GM23248 (cell line): Measurements from ENCODE around the gene ADGRV1. TPM values are rescaled to one million over a fixed set of nuclear protein-coding genes. Genes with fewer than 3 reads are reported as not detected.

ENCODE experiments used
- DNase-seq: peaks from one replicate; pipeline ENCODE4 v3.0.0-alpha.2; 2015
- H2AFZ ChIP-seq: fragments of 200-600 bp; sonication (generic); 2 replicates; pipeline ENCODE4 v1.6.1; 2016; ENCODE audit warnings: antibody characterized with exemption
- H3F3A ChIP-seq: fragments of 200-600 bp; sonication (generic); 2 replicates; pipeline ENCODE4 v1.6.1; 2016; ENCODE audit warnings: mild to moderate bottlenecking, antibody characterized with exemption, mixed run types; ENCODE audit not compliant: insufficient read depth
- H3K27ac ChIP-seq: fragments of 200-600 bp; sonication (generic); 2 replicates; pipeline ENCODE4 v1.5.1; 2016; ENCODE audit warnings: mild to moderate bottlenecking
- H3K27me3 ChIP-seq: fragments of 200-600 bp; sonication (generic); replicated peaks from 2 replicates; pipeline ENCODE4 v1.6.1; 2016; ENCODE audit warnings: mild to moderate bottlenecking; ENCODE audit not compliant: insufficient read depth
- H3K36me3 ChIP-seq: fragments of 200-600 bp; sonication (generic); 2 replicates; pipeline ENCODE4 v1.6.1; 2016; ENCODE audit warnings: low read depth, mild to moderate bottlenecking
- H3K4me1 ChIP-seq: fragments of 200-600 bp; sonication (generic); 2 replicates; pipeline ENCODE4 v1.6.1; 2016; ENCODE audit warnings: mild to moderate bottlenecking; ENCODE audit not compliant: insufficient read depth
- H3K4me2 ChIP-seq: fragments of 200-600 bp; sonication (generic); one replicate; pipeline ENCODE4 v1.6.1; 2016; ENCODE audit warnings: mild to moderate bottlenecking; ENCODE audit not compliant: unreplicated experiment
- H3K4me3 ChIP-seq: fragments of 200-600 bp; sonication (generic); 2 replicates; pipeline ENCODE4 v1.5.1; 2016; ENCODE audit warnings: mild to moderate bottlenecking
- H3K79me2 ChIP-seq: fragments of 200-600 bp; sonication (generic); 2 replicates; pipeline ENCODE4 v1.6.1; 2016; ENCODE audit warnings: mild to moderate bottlenecking; ENCODE audit not compliant: insufficient read depth
- H3K9ac ChIP-seq: fragments of 200-600 bp; sonication (generic); 2 replicates; pipeline ENCODE4 v1.6.1; 2016; ENCODE audit warnings: mild to moderate bottlenecking
- H3K9me2 ChIP-seq: fragments of 200-600 bp; sonication (generic); 2 replicates; pipeline ENCODE4 v1.6.1; 2016; ENCODE audit warnings: mixed run types, mild to moderate bottlenecking, moderate library complexity; ENCODE audit not compliant: insufficient read depth
- H3K9me3 ChIP-seq: fragments of 200-600 bp; sonication (generic); one replicate; pipeline ENCODE4 v1.6.1; 2017; ENCODE audit warnings: low read depth
- H4K20me1 ChIP-seq: fragments of 200-600 bp; sonication (generic); 2 replicates; pipeline ENCODE4 v1.6.0; 2016; ENCODE audit not compliant: insufficient read depth
- EZH2 ChIP-seq: fragments of 200-600 bp; sonication (generic); IDR thresholded peaks from 2 replicates; pipeline ENCODE4 v1.6.1; 2018; ENCODE audit warnings: antibody characterized with exemption, mild to moderate bottlenecking; ENCODE audit not compliant: insufficient read depth, poor library complexity, severe bottlenecking
- EZH2phosphoT487 ChIP-seq: fragments of 200-600 bp; sonication (generic); IDR thresholded peaks from 2 replicates; pipeline ENCODE4 v1.6.1; 2018; ENCODE audit warnings: antibody characterized with exemption, moderate library complexity, mild to moderate bottlenecking, low read depth; ENCODE audit not compliant: insufficient read depth
- WGBS, 2 experiments: methylation state at CpG; one replicate each; pipeline ENCODE4 v1.1.6; 2015 to 2017; ENCODE audit warnings: low lambda C conversion rate in 2 of 2, low coverage in 1 of 2; ENCODE audit errors: missing lambda C conversion rate in 2 of 2; 5-methylcytosine and 5-hydroxymethylcytosine counted together
- in situ Hi-C: fragments of 300-500 bp; cut with MboI; formaldehyde crosslinking; loops from 2 replicates; pipeline ENCODE4 v1.15.0; 2020
- polyA plus RNA-seq: library from polyadenylated mRNA; unstranded; fragments of >200 nt; fragmentation: Nextera tagmentation; extraction: Ambion mirVana; gene quantifications from 2 replicates; pipeline ENCODE4 v1.2.1, GENCODE V29; 2016
- total RNA-seq: library from RNA; depleted of rRNA; stranded (reverse); fragments of >200 nt; shearing (Covaris generic); gene quantifications from 2 replicates; pipeline ENCODE4 v1.2.3, GENCODE V29; 2014

ADGRV1 gene
- total and polyA plus RNA-seq, 2 experiments from 2014 or later, result not detected

DNA sequence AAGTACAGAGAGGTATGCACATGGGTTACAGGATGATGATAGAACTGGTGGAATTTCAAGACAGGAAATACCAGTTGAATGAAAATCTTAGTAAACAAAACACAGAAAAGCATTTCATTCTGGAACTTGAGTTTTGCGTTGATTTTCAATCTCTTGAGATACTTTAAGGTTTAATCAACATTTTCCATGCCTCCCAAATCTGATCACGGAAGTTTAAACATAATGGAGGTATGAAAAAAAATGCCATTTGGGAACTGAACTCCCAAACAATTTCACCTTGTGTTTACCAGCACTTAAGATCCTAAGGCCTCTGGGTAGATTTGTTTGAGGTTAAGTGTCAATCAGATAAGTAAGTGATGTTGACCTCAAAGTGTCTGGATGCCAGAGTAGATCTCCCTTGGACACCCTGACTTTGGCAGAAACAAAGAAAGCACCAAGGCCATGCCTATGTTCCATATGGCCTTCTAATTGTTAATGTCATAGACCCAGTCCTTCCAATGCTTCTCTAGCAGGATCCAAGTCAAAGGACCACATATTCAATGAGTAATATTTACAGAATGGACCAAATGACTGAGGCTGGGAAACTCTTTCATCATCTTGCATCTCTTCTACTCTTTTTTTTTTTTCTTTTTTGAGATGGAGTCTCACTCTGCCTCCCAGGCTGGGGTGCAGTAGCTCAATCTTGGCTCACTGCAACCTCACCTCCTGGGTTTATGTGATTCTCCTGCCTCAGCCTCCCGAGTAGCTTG, 607.6 kb downstream of the ADGRV1 start:
- Histone ChIP-seq H3K4me2 (peak overlapping the region; percentile 52), H3K27ac (peak overlapping the region; percentile 76), H2AFZ (0 out of 2 replicates have a peak overlapping the region, but pooled peaks have one; percentile 6), H4K20me1 (no peaks in the 10 kb centered on the region), H3K27me3 (no peaks in the 10 kb centered on the region), H3K4me3 (0 out of 2 replicates have a peak overlapping the region, but pooled peaks have one; percentile 14), H3K4me1 (peaks cover 53% of the 10 kb centered on the region), H3K9me3 (no peaks in the 10 kb centered on the region), H3K9me2 (no peaks in the 10 kb centered on the region), H3K36me3 (no peaks in the 10 kb centered on the region), H3F3A (peaks cover 68% of the 10 kb centered on the region), H3K79me2 (no peaks in the 10 kb centered on the region), H3K9ac (peak overlapping the region; percentile 37)
- DNase-seq, result peak; percentile 78
- in situ Hi-C loops, result no loop called here
- WGBS, 2 experiments, result 55 to 61% methylated on average over 3 of the region's 3 CpGs
- no peak for TF ChIP-seq EZH2
- no peak for TF ChIP-seq EZH2phosphoT487

DNA sequence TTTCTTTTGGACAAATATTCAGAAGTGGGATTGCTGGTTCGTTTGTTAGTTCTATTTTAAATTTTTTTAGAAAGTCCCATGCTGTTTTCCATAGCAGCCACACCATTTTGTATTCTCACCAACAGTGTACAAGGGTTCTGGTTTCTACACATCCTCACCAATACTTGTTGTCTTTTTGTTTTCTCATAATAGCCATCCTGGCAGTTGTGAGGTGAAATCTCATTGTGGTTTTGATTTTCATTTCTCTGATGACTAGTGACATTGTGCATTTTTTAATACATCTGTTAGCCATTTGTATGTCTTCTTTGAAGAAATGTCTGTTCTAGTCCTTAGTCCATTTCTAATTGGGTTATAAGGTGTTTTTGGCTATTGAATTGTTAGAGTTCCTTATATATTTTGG, 610.3 kb downstream of the ADGRV1 start:
- no peaks in the 10 kb centered on the region for H3K36me3 ChIP-seq
- DNase-seq, result no peak
- in situ Hi-C loops, result no loop called here
- 17 to 28% methylated on average over 1 of the region's 1 CpG for WGBS, 2 experiments
- no peaks in the 10 kb centered on the region for H3K27me3 ChIP-seq
- H3K79me2 ChIP-seq, result no peaks in the 10 kb centered on the region
- no peak overlapping the region for H3K9ac ChIP-seq
- TF ChIP-seq EZH2phosphoT487 (no peak), EZH2 (no peak)
- H3K27ac ChIP-seq, result no peak overlapping the region
- no peak overlapping the region for H2AFZ ChIP-seq
- no peaks in the 10 kb centered on the region for H3K9me3 ChIP-seq
- no peak overlapping the region for H3K4me3 ChIP-seq
- H4K20me1 ChIP-seq, result no peaks in the 10 kb centered on the region
- H3F3A ChIP-seq, result peaks cover 42% of the 10 kb centered on the region
- no peaks in the 10 kb centered on the region for H3K9me2 ChIP-seq
- peaks cover 35% of the 10 kb centered on the region for H3K4me1 ChIP-seq
- H3K4me2 ChIP-seq, result no peak overlapping the region

DNA sequence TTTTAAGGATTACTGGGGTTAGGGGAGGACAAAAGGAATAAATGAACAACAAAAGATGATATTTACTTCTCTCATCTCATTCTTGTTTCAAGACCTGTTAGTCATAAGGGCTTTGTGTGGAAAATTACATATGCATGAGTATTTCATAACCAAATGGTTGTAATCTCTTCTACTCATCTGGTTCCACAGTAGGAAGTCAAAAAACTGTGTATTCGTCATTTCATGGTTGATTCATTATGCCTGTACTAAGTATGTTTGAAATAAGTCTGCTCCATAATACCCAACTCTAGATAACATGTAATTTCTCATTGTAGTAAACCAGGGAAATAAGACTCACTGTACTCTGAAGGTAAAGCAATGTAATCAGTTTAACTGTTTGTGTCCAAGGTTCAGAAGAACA, 611.7 kb downstream of the ADGRV1 start:
- no peaks in the 10 kb centered on the region for H3K36me3 ChIP-seq
- WGBS, 2 experiments, result 0 to 6% methylated on average over 1 of the region's 1 CpG
- peak overlapping the region; percentile 73 for H3K27ac ChIP-seq
- no peaks in the 10 kb centered on the region for H4K20me1 ChIP-seq
- TF ChIP-seq EZH2phosphoT487 (no peak), EZH2 (no peak)
- no peaks in the 10 kb centered on the region for H3K27me3 ChIP-seq
- peaks cover 33% of the 10 kb centered on the region for H3K4me1 ChIP-seq
- peak; percentile 87 for DNase-seq
- H3K9me2 ChIP-seq, result no peaks in the 10 kb centered on the region
- H3K79me2 ChIP-seq, result no peaks in the 10 kb centered on the region
- H3F3A ChIP-seq, result peaks cover 34% of the 10 kb centered on the region
- H3K4me2 ChIP-seq, result peak overlapping the region; percentile 61
- no peaks in the 10 kb centered on the region for H3K9me3 ChIP-seq
- H2AFZ ChIP-seq, result peak overlapping the region; percentile 39; the same call in 1 of the 2 replicates
- H3K4me3 ChIP-seq, result 0 out of 2 replicates have a peak overlapping the region, but pooled peaks have one; percentile 18
- in situ Hi-C loops, result no loop called here
- peak overlapping the region; percentile 42; the same call in 1 of the 2 replicates for H3K9ac ChIP-seq

DNA sequence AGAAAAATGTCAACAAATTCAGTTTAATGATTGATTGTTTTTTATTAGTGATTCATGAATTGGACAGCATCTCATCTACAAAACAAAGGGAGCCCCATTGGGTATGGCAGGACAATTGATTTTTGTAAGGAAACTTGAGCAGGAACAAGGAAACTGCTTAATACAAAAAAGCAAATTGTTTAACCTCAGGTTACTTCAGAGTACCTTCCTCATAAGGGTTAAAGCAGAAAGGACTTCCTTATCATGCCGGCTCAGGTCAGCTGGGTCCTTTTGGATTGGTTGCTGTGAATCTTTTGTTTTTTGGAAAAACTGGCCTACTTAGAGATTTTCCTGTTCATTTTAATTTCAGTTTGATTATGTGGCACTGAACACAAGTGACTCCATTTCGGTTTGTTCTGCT, 612.7 kb downstream of the ADGRV1 start:
- no peaks in the 10 kb centered on the region for H3K9me2 ChIP-seq
- DNase-seq, result no peak
- H3F3A ChIP-seq, result peaks cover 27% of the 10 kb centered on the region
- H3K9me3 ChIP-seq, result no peaks in the 10 kb centered on the region
- H3K79me2 ChIP-seq, result no peaks in the 10 kb centered on the region
- 92 to 97% methylated on average over 2 of the region's 2 CpGs for WGBS, 2 experiments
- no peak overlapping the region for H3K27ac ChIP-seq
- peaks cover 22% of the 10 kb centered on the region for H3K4me1 ChIP-seq
- H4K20me1 ChIP-seq, result no peaks in the 10 kb centered on the region
- no peak for TF ChIP-seq EZH2
- TF ChIP-seq EZH2phosphoT487, result no peak
- no peak overlapping the region for H3K9ac ChIP-seq
- no peak overlapping the region for H3K4me2 ChIP-seq
- no peak overlapping the region for H3K4me3 ChIP-seq
- H2AFZ ChIP-seq, result no peak overlapping the region
- no peaks in the 10 kb centered on the region for H3K36me3 ChIP-seq
- in situ Hi-C loops, result no loop called here
- no peaks in the 10 kb centered on the region for H3K27me3 ChIP-seq
